ENCODE results near the gene SMCR8.
"Not testable (repeated sequence)": the region's sequence is repeated elsewhere in the genome, so short reads cannot be mapped to it uniquely, and the experiment has no call there.

SMCR8 gene

GRCh38 chr17:18360518-18360917 lies 45.4 kb downstream of the SMCR8 start:
- no peak for DNase-seq (ENCODE audit: low read depth, low spot score)

GRCh38 chr17:18361837-18362697 lies 47.0 kb downstream of the SMCR8 start:
- no peak for DNase-seq (ENCODE audit: low read depth, low spot score)

GRCh38 chr17:18362698-18363100 lies 47.6 kb downstream of the SMCR8 start:
- no peak for DNase-seq (ENCODE audit: low read depth, low spot score)

- DNase-seq (ENCODE audit: low read depth, low spot score), result peak; percentile 55
Observed at GRCh38 chr17:18363101-18364049, 48.3 kb downstream of the SMCR8 start, which contains the start of gene SHMT1. TSS of gene SHMT1 (minus strand) at chr17:18363550. CDS start at chr17:18355981, 7,569 bp downstream.

GRCh38 chr17:18364166-18364565 lies 49.1 kb downstream of the SMCR8 start:
- DNase-seq (ENCODE audit: low read depth, low spot score), result no peak

- DNase-seq (ENCODE audit: low read depth, low spot score), result no peak
Observed at GRCh38 chr17:18368946-18369345, 53.9 kb downstream of the SMCR8 start.

GRCh38 chr17:18370761-18371160 lies 55.7 kb downstream of the SMCR8 start:
- no peak for DNase-seq (ENCODE audit: low read depth, low spot score)

- DNase-seq (ENCODE audit: low read depth, low spot score), result no peak
Observed at GRCh38 chr17:18371455-18371854, 56.4 kb downstream of the SMCR8 start.

- DNase-seq (ENCODE audit: low read depth, low spot score), result not testable (repeated sequence)
Observed at GRCh38 chr17:18373181-18373580, 58.1 kb downstream of the SMCR8 start.

GRCh38 chr17:18374216-18374615 lies 59.1 kb downstream of the SMCR8 start:
- DNase-seq (ENCODE audit: low read depth, low spot score), result no peak
